K562 (cell line): ENCODE results near the gene RASSF7. TPM values are rescaled to one million over a fixed set of nuclear protein-coding genes. Genes with fewer than 3 reads are reported as not detected.

ENCODE experiments used
- microRNA counts: library from miRNA; unstranded; fragments of <30 nt; microRNA quantifications from one replicate; lab custom pipeline; 2016
- microRNA-seq: library from miRNA; unstranded; fragments of <30 nt; microRNA quantifications from one replicate; pipeline ENCODE4, GENCODE V29; 2018; ENCODE audit warnings: borderline microRNAs expressed
- polyA plus RNA-seq, 8 experiments: library from polyadenylated mRNA; depleted of rRNA in 4 of 8; stranded (reverse) in 5 of 8; unstranded in 3 of 8; fragments of >200 nt; fragmentation: Nextera tagmentation in 2 of 8; fragmentation: Illumina TruSeq in 1 of 8; extraction: Ambion mirVana in 2 of 8; extraction: Trizol in 1 of 8; gene quantifications; 2 replicates each; pipeline versions ENCODE4 v1.2.1 to v1.2.3, GENCODE V29; 2011 to 2014; ENCODE audit warnings: inconsistent platforms in 1 of 8, missing spikeins in 1 of 8
- small RNA-seq: library from RNA; depleted of rRNA; stranded (forward); fragments of <200 nt; gene quantifications from one replicate; pipeline ENCODE3, GENCODE V24; 2014
- total RNA-seq, 7 experiments: library from RNA; depleted of rRNA in 6 of 7; stranded (reverse); fragments of >200 nt in 6 of 7; fragmentation: Illumina TruSeq in 2 of 7; extraction: Trizol in 2 of 7; gene quantifications; 2 replicates each; pipeline versions ENCODE4 v1.2.1 to v1.2.3, GENCODE V29; 2011 to 2021; ENCODE audit warnings: low replicate concordance in 1 of 7

Gene RASSF7
- total and polyA plus RNA-seq, 9 of the 15 experiments (the other 6 are each of a cell fraction or from before 2014, with no cell fraction given), result 0.41 to 45.2 (median 18.6) TPM

MicroRNA genes within 50 kb of the gene (microRNA counts, 767-probe panel; counts per million panel counts)
- microRNA hsa-miR-210 (lab: Ali Mortazavi, UCI), result 2,828 counts per million, percentile 67 among the panel's probes with 10 or more counts

Small RNA genes within 50 kb of the gene (microRNA-seq; reads per million reads assigned to microRNA genes)
- 898 reads per million, percentile 92 among the genes with 10 or more reads in this experiment for gene MIR210

Small RNA genes within 50 kb of the gene (small RNA-seq; reads per million reads assigned to genes)
- gene MIR210, result 54.9 reads per million, percentile 98 among the genes with 10 or more reads in this experiment

Other genes starting within 250 kb of the RASSF7 start
Only the 7 nearest of the 25 such genes appear.
- gene RNH1, start 53.7 kb upstream of the RASSF7 start, total RNA-seq (2014; rRNA removed), result 159 and 178 TPM in 2 replicates
- gene RNH1, start 53.7 kb upstream of the RASSF7 start, total RNA-seq (2014; rRNA removed; fragmentation: Illumina TruSeq; extraction: Trizol), result 12.9 and 20.3 TPM in 2 replicates
- gene RNH1, start 53.7 kb upstream of the RASSF7 start, total RNA-seq (2015; rRNA removed; fragmentation: Illumina TruSeq; extraction: Trizol), result 97.2 and 102 TPM in 2 replicates
- 160 and 164 TPM in 2 replicates for gene RNH1, start 53.7 kb upstream of the RASSF7 start, total RNA-seq (2021)
- 38.5 and 71.1 TPM in 2 replicates for gene RNH1, start 53.7 kb upstream of the RASSF7 start, polyA plus RNA-seq (2011; rRNA removed)
- 44.3 and 107 TPM in 2 replicates for gene RNH1, start 53.7 kb upstream of the RASSF7 start, polyA plus RNA-seq (2014; fragmentation: Illumina TruSeq; extraction: Trizol)
- 10 to 100 TPM in 1 of 2 experiments, 1 to 10 TPM in 1; 2.5 to 11.8 TPM for gene RNH1, start 53.7 kb upstream of the RASSF7 start, polyA plus RNA-seq (2014; fragmentation: Nextera tagmentation; extraction: Ambion mirVana)
- gene RNH1, start 53.7 kb upstream of the RASSF7 start, polyA plus RNA-seq (2014; rRNA removed), result 104 and 114 TPM in 2 replicates
- 73.5 and 75.9 TPM in 2 replicates for gene HRAS, start 25.4 kb upstream of the RASSF7 start, total RNA-seq (2014; rRNA removed)
- 11.3 and 16.8 TPM in 2 replicates for gene HRAS, start 25.4 kb upstream of the RASSF7 start, total RNA-seq (2014; rRNA removed; fragmentation: Illumina TruSeq; extraction: Trizol)
- 41.3 and 43.3 TPM in 2 replicates for gene HRAS, start 25.4 kb upstream of the RASSF7 start, total RNA-seq (2015; rRNA removed; fragmentation: Illumina TruSeq; extraction: Trizol)
- 64.9 and 68.5 TPM in 2 replicates for gene HRAS, start 25.4 kb upstream of the RASSF7 start, total RNA-seq (2021)
- 29.6 and 34.9 TPM in 2 replicates for gene HRAS, start 25.4 kb upstream of the RASSF7 start, polyA plus RNA-seq (2011; rRNA removed)
- gene HRAS, start 25.4 kb upstream of the RASSF7 start, polyA plus RNA-seq (2014; fragmentation: Illumina TruSeq; extraction: Trizol), result 28.0 and 46.2 TPM in 2 replicates
- gene HRAS, start 25.4 kb upstream of the RASSF7 start, polyA plus RNA-seq (2014; fragmentation: Nextera tagmentation; extraction: Ambion mirVana), result 1 to 10 TPM; 2.8 to 5.8 TPM
- 52.0 and 61.3 TPM in 2 replicates for gene HRAS, start 25.4 kb upstream of the RASSF7 start, polyA plus RNA-seq (2014; rRNA removed)
- gene LRRC56, start 23.4 kb upstream of the RASSF7 start, total RNA-seq (2014; rRNA removed), result 1.5 and 1.6 TPM in 2 replicates
- gene LRRC56, start 23.4 kb upstream of the RASSF7 start, total RNA-seq (2014; rRNA removed; fragmentation: Illumina TruSeq; extraction: Trizol), result 0.13 and 0.22 TPM in 2 replicates
- gene LRRC56, start 23.4 kb upstream of the RASSF7 start, total RNA-seq (2015; rRNA removed; fragmentation: Illumina TruSeq; extraction: Trizol), result 1.0 and 1.3 TPM in 2 replicates
- gene LRRC56, start 23.4 kb upstream of the RASSF7 start, total RNA-seq (2021), result 3.4 and 4.5 TPM in 2 replicates
- gene LRRC56, start 23.4 kb upstream of the RASSF7 start, polyA plus RNA-seq (2011; rRNA removed), result 1.0 and 1.6 TPM in 2 replicates
- 0.61 and 1.4 TPM in 2 replicates for gene LRRC56, start 23.4 kb upstream of the RASSF7 start, polyA plus RNA-seq (2014; fragmentation: Illumina TruSeq; extraction: Trizol)
- under 1 TPM in 1 of 2 experiments, not detected in 1; 0.03 TPM for gene LRRC56, start 23.4 kb upstream of the RASSF7 start, polyA plus RNA-seq (2014; fragmentation: Nextera tagmentation; extraction: Ambion mirVana)
- 3.6 and 4.3 TPM in 2 replicates for gene LRRC56, start 23.4 kb upstream of the RASSF7 start, polyA plus RNA-seq (2014; rRNA removed)
- gene LMNTD2, start 232 bp upstream of the RASSF7 start, total RNA-seq (2014; rRNA removed), result 2.0 and 2.9 TPM in 2 replicates
- gene LMNTD2, start 232 bp upstream of the RASSF7 start, total RNA-seq (2014; rRNA removed; fragmentation: Illumina TruSeq; extraction: Trizol), result 0.19 TPM in 1 of 2 replicates, not detected in the other
- 0.98 and 1.1 TPM in 2 replicates for gene LMNTD2, start 232 bp upstream of the RASSF7 start, total RNA-seq (2015; rRNA removed; fragmentation: Illumina TruSeq; extraction: Trizol)
- gene LMNTD2, start 232 bp upstream of the RASSF7 start, total RNA-seq (2021), result 3.5 and 3.9 TPM in 2 replicates
- gene LMNTD2, start 232 bp upstream of the RASSF7 start, polyA plus RNA-seq (2011; rRNA removed), result 1.1 and 2.8 TPM in 2 replicates
- 0.48 and 0.98 TPM in 2 replicates for gene LMNTD2, start 232 bp upstream of the RASSF7 start, polyA plus RNA-seq (2014; fragmentation: Illumina TruSeq; extraction: Trizol)
- gene LMNTD2, start 232 bp upstream of the RASSF7 start, polyA plus RNA-seq (2014; fragmentation: Nextera tagmentation; extraction: Ambion mirVana), result not detected
- 1.8 and 4.2 TPM in 2 replicates for gene LMNTD2, start 232 bp upstream of the RASSF7 start, polyA plus RNA-seq (2014; rRNA removed)
- 20.4 and 28.6 TPM in 2 replicates for gene PHRF1, start 15.5 kb downstream of the RASSF7 start, total RNA-seq (2014; rRNA removed)
- 4.2 and 4.9 TPM in 2 replicates for gene PHRF1, start 15.5 kb downstream of the RASSF7 start, total RNA-seq (2014; rRNA removed; fragmentation: Illumina TruSeq; extraction: Trizol)
- 17.4 and 19.1 TPM in 2 replicates for gene PHRF1, start 15.5 kb downstream of the RASSF7 start, total RNA-seq (2015; rRNA removed; fragmentation: Illumina TruSeq; extraction: Trizol)
- gene PHRF1, start 15.5 kb downstream of the RASSF7 start, total RNA-seq (2021), result 34.5 and 37.2 TPM in 2 replicates
- gene PHRF1, start 15.5 kb downstream of the RASSF7 start, polyA plus RNA-seq (2011; rRNA removed), result 7.5 and 10.5 TPM in 2 replicates
- 7.7 and 14.5 TPM in 2 replicates for gene PHRF1, start 15.5 kb downstream of the RASSF7 start, polyA plus RNA-seq (2014; fragmentation: Illumina TruSeq; extraction: Trizol)
- under 1 TPM; 0.07 to 0.18 TPM for gene PHRF1, start 15.5 kb downstream of the RASSF7 start, polyA plus RNA-seq (2014; fragmentation: Nextera tagmentation; extraction: Ambion mirVana)
- 16.9 and 19.9 TPM in 2 replicates for gene PHRF1, start 15.5 kb downstream of the RASSF7 start, polyA plus RNA-seq (2014; rRNA removed)
- 3.7 and 8.3 TPM in 2 replicates for gene IRF7, start 55.0 kb downstream of the RASSF7 start, total RNA-seq (2014; rRNA removed)
- gene IRF7, start 55.0 kb downstream of the RASSF7 start, total RNA-seq (2014; rRNA removed; fragmentation: Illumina TruSeq; extraction: Trizol), result 0.29 TPM in 1 of 2 replicates, not detected in the other
- 2.0 and 2.2 TPM in 2 replicates for gene IRF7, start 55.0 kb downstream of the RASSF7 start, total RNA-seq (2015; rRNA removed; fragmentation: Illumina TruSeq; extraction: Trizol)
- gene IRF7, start 55.0 kb downstream of the RASSF7 start, total RNA-seq (2021), result 6.5 and 7.6 TPM in 2 replicates
- 1.8 and 3.5 TPM in 2 replicates for gene IRF7, start 55.0 kb downstream of the RASSF7 start, polyA plus RNA-seq (2011; rRNA removed)
- gene IRF7, start 55.0 kb downstream of the RASSF7 start, polyA plus RNA-seq (2014; fragmentation: Illumina TruSeq; extraction: Trizol), result 0.64 and 2.2 TPM in 2 replicates
- under 1 TPM; 0.27 to 0.48 TPM for gene IRF7, start 55.0 kb downstream of the RASSF7 start, polyA plus RNA-seq (2014; fragmentation: Nextera tagmentation; extraction: Ambion mirVana)
- gene IRF7, start 55.0 kb downstream of the RASSF7 start, polyA plus RNA-seq (2014; rRNA removed), result 3.8 and 7.4 TPM in 2 replicates
- not detected in 2 replicates for gene CDHR5, start 64.0 kb downstream of the RASSF7 start, total RNA-seq (2014; rRNA removed)
- not detected in 2 replicates for gene CDHR5, start 64.0 kb downstream of the RASSF7 start, total RNA-seq (2014; rRNA removed; fragmentation: Illumina TruSeq; extraction: Trizol)
- not detected in 2 replicates for gene CDHR5, start 64.0 kb downstream of the RASSF7 start, total RNA-seq (2015; rRNA removed; fragmentation: Illumina TruSeq; extraction: Trizol)
- 0.16 TPM in 1 of 2 replicates, not detected in the other for gene CDHR5, start 64.0 kb downstream of the RASSF7 start, total RNA-seq (2021)
- gene CDHR5, start 64.0 kb downstream of the RASSF7 start, polyA plus RNA-seq (2011; rRNA removed), result not detected in 2 replicates
- not detected in 2 replicates for gene CDHR5, start 64.0 kb downstream of the RASSF7 start, polyA plus RNA-seq (2014; fragmentation: Illumina TruSeq; extraction: Trizol)
- not detected for gene CDHR5, start 64.0 kb downstream of the RASSF7 start, polyA plus RNA-seq (2014; fragmentation: Nextera tagmentation; extraction: Ambion mirVana)
- not detected in 2 replicates for gene CDHR5, start 64.0 kb downstream of the RASSF7 start, polyA plus RNA-seq (2014; rRNA removed)